GM12801 (cell line): ENCODE measurements around the gene ERG.

Experiments used
- TF ChIP-seq, protein P1 (sequence below): IDR thresholded peaks from one replicate; pipeline ENCODE4 v1.5.1; 2011; ENCODE audit warnings: control low read depth; ENCODE audit not compliant: insufficient read length; ENCODE audit errors: extremely low read depth

ERG gene

DNA sequence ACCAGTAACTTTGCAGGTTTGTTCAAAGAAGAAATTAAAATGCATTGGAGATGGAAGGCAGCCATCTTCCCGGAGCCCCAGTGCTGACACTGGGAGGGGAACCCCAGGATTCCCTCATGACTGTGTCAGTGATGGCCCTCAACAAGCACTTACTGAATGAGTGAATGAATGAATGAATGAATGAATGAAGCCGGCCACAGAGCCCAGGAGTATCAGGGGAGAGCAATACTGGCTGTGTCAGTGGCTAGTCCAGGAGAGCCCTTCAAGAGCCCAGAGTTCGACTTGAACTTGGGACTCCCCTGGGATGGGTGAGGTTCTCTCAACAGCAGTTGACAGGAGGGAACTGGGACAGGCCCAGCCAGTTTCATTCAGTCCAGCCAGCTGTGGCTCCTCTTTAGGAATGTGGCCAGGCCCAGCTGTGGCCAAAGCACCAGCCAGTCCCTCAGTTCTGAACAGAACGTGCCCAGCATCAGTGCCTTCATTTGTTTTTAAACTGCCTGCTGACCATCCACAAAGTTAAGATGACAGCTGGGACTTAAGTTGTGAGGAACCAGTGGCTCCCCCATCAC, 9.2 kb upstream of the ERG start:
- TF ChIP-seq, protein P1, sequence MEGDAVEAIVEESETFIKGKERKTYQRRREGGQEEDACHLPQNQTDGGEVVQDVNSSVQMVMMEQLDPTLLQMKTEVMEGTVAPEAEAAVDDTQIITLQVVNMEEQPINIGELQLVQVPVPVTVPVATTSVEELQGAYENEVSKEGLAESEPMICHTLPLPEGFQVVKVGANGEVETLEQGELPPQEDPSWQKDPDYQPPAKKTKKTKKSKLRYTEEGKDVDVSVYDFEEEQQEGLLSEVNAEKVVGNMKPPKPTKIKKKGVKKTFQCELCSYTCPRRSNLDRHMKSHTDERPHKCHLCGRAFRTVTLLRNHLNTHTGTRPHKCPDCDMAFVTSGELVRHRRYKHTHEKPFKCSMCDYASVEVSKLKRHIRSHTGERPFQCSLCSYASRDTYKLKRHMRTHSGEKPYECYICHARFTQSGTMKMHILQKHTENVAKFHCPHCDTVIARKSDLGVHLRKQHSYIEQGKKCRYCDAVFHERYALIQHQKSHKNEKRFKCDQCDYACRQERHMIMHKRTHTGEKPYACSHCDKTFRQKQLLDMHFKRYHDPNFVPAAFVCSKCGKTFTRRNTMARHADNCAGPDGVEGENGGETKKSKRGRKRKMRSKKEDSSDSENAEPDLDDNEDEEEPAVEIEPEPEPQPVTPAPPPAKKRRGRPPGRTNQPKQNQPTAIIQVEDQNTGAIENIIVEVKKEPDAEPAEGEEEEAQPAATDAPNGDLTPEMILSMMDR: no peak

DNA sequence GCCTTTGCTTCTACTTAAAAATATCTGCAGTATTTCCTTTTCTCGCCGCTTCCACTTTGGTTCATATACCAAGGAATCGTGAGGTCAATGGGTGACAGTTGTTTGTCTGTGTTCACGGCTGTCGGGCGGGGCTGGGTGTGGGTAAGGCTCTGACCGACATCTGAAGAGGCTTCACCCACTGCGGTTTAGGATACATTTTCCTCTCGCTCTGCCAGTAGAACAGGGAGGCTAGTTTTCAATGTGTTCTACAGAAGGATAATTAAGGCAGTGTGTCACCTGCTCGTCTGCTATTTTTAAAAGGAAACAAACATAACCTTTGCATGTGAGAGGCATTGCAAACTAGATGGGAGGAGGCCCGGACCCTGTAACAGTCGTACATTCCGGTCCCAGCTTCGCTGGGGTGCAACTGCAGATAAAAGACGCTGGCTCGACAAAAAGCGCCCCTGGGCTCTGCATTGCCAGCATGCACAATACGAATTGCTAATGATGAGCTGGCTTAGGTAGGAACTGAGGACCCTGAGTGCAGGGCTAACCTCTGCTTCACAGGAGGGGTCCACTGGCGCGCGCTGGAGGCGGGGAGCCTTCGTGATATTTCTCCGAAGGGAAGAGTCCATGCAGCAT, 8.5 kb upstream of the ERG start:
- TF ChIP-seq, protein P1: no peak

DNA sequence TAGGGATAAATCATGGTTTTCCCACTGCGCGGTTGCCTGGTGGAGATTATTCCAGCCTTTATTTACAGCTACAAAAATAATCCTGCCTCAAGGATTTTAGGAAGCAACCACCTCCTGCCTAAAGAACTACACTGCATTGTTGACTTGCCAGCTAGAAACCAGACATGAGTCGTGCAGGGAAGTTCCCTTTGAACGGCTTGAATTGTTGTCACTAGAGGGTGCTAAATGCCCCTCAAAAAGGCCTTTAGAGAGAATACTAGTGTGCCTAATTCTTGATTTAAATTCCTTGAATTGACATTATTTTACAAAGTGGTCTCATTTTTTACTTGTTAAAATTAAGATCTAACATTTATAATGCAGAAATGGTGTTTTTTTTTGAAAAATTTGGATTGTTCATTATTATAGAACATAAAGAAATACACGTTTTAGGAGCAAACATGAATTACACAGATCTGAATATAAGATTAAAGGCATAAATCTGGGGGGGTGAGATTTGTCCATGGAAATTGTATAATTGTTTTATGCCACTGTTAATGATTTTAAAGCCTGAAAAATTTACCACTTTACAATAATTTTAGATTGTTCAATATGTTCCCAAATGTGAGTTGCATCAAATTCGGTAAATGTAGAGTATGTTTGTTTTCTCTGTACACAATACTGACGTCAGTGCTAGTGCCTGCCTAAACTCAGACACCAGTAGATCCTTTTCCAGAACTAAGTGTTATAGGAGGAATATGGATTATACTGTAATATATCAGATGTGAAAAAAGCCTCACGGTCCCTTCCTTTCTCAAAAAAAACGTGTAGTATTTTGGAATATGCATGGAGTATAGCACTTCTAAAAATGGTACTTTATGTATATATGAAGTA, 7.6 kb upstream of the ERG start:
- TF ChIP-seq, protein P1: no peak

DNA sequence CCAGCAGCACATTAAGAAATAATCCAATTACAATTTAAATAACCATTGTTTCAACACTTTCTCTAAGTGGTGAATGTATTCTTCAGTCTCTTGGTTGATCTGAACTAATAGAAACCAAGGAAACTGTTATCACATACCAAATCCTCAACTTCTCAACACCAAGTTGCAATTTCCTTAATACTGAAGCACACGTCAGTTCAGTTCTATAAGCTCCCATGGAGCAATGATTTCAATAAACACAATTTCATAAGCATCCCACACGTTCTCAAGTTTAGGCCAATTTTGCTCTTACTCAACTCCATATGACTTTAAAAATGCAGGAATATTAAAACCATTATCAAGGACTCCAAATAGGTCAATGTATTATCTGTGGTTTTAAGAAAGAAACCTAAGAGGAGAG, 5.8 kb upstream of the ERG start:
- TF ChIP-seq, protein P1: no peak

DNA sequence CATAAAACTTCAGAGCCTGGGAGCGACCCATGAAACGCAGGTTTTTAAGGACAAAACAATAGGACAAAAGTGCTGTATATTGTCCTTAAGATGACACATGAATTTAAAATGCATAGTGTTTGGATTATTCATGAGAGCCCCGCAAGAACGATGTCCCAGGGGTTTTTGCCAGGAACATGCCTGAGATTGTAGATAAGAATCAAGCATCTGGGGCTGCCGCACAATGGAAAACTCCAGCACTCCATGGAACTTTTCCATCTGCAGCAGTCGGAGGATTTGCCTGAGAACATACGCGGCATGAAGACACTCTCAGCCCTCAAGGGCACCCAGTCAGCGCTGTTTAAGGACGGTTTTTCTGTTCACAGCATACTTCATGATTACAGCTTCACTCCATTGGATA, 5.3 kb upstream of the ERG start:
- TF ChIP-seq, protein P1: no peak

DNA sequence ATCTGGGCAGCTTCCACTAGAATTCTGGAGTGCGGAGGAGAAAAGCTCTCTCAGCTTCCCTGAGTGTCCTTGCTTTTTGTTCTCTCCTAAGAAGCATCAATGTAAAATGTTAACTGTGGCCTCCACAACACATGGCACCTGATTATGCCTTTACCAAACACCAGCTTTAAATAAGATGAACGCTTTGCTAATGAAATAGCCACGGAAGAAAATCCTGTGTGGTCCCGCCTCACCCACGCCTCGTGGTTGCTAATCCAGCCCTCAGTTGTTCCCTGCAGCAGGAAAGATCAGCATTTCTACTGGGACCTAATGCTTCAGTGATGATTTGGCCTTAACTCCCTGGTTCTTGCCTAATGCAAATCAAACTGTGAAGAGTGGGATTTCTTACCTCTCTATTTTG, 1.8 kb upstream of the ERG start:
- TF ChIP-seq, protein P1: no peak

DNA sequence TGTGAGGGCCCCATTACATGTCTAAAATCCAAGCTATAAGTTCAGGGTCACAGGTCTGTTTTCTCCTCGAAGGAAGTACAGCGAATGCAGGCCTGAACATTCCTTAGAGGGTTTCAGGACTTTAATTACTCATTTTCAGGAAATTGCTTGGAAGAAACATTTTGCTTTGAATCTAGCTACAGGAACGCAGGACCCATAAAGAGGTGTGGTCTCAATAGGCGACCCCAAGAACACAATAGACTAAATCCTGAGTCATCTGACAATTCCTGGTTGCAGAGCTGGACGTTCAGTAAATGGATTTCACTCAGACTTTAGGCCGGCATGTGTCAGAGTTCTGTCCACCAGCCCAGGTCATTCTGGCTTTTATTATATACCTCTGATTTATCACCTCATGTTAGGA, 1.0 kb upstream of the ERG start:
- TF ChIP-seq, protein P1: no peak
